HG03457 (cell line): ENCODE results near the gene OSBPL5.
"Not testable (repeated sequence)": the region's sequence is repeated elsewhere in the genome, so short reads cannot be mapped to it uniquely, and the experiment has no call there.

Experiments used
- ATAC-seq: cut with Tn5 transposase; IDR thresholded peaks from one replicate; pipeline ENCODE4 v1.9.1; 2021; ENCODE audit warnings: moderate number of reproducible peaks; ENCODE audit not compliant: unreplicated experiment

Gene OSBPL5

DNA sequence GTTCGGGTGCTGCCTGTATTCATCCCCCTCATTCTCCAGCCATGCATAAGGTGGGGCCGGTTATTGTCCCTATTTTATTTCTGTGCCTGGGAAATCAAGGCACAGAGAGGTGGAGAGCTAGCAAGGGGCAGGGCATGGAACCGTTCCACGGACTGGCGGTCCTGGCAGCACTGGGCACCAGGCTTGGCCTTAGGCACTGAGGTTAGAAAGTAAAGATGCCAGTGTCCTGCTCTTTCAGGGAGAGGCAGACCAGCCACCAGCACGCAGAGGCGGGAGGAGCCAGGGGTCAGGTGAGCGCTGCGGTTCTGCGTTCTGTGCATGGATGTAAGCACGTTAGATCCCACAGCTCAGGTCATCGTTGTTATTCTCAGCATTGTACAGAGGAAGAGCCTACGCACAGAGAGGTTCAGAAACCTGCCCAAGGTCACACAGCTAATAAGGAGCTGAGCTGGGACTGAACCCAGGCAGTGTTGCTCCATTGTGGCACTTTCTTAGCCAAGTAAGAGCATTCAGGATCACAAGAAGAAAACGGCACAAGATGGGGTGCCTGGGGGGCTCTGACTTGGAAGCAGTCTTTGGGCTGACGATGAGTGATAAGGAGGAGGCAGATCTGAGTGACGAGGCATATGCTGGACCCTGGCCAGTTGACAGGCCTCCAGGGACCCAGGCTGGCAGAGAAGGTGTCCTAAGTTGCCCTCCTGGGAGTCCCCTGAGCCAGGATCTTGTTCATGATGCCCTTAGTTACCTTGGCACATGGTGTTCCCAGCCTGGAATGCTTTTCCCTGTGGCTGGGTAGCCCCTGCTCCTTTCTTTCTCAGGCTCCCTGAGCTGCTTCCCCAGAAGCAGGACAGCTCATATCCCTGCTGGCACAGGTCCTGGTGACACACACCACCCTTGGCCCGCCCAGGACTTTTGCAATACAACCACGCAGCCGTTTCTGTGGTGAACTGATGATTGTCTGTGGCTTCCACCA lies 41.1 kb downstream of the OSBPL5 start:
- no peak for ATAC-seq

DNA sequence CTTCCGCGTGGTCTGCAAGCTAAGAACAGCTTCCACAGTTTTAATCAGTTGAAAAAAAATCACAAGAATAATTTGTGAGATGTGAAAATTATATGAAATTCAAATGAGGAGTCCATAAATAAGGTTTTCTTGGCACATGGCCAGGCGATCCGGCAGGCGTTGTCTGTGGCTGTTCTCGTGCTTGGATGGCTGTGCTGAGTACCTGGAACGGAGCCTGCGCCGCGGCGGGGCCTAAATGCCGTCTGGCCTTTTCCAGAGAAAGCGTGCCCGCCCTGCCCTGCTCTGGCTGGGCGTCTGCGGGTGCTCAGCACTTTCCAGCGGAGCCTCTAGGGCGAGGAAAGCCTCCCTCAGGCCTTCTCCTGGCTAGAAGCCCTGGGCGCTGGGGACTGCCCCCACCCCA lies 41.8 kb downstream of the OSBPL5 start:
- ATAC-seq = no peak

DNA sequence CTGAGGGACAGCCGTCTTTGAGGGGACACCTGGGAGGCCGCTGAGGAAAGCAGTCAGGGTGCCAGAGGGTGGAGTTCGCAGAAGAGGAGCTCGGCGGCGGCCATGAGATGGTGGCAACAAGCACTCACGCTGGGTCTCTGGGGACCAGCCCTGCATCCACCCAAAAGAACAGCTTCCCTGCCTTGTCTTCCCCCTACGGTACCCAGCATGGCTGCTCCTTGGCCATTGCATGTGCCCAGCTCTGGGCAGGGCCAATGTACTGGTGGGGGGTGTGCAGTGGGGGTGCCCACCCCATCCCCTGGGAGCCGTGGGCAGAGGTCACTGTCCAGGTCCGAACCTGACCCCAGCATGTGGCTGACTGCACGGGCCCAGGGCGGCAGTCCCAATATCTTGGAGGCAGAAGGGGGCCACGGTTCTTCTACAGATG lies 42.3 kb downstream of the OSBPL5 start:
- no peak for ATAC-seq

DNA sequence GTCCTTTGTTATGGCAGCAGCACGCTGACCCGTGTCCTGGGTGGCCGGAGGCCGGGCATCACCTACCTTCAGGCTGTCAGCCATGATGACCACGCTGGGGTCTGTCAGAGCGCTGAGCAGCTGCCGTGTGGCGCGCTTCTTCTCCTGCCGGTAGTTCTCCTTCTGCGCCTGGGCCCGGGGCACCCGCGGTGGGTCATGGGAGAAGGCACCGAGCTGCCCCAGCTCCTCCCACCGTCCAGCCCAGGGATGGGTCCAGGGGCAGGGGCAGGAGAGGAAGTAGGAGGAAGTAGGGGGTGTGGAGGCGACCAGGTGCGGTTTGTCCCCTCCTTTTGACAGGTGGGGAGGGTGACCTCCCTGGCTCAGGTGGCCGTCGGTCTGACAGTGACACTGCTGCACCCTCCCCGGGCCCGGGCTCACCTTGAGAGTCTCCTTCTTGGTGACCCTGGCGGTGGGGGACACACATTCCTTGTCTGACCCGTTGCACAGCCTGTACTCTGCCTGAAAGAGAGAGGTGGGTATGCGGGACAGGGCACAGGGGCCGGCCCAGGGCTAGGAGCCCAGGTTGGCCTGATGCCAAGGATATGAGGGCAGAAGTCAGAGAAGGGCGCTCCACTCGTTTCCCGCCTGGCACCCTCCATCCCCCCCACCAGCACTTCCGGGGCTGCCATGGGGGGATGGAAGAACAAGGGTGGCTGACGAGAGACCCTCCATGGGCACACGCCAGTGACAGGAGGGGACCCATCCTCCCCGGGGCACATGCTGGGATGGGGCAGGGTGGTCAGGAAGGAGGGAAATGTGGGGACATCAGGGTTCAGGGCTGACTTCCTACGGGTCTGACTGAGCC lies 43.0 kb downstream of the OSBPL5 start:
- ATAC-seq = no peak

DNA sequence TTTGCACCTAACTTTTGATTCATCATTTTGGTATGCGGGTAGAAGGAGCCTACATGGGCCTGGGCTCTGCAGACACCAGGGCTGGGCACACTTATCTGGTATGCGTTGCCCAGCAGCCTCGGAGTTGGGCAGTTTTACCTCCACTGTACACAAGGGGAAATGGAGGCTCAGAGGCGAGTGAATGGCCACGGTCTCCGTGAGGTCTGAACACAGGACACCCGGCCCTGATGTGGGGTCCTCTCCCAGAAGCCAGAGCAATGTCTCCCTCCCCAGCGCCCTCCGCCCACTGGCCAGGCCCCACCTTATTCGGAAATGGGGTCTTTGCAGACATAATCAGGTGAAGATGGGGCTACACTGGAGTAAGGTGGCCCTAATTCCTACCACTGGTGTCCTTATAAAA lies 43.7 kb downstream of the OSBPL5 start:
- ATAC-seq = no peak

DNA sequence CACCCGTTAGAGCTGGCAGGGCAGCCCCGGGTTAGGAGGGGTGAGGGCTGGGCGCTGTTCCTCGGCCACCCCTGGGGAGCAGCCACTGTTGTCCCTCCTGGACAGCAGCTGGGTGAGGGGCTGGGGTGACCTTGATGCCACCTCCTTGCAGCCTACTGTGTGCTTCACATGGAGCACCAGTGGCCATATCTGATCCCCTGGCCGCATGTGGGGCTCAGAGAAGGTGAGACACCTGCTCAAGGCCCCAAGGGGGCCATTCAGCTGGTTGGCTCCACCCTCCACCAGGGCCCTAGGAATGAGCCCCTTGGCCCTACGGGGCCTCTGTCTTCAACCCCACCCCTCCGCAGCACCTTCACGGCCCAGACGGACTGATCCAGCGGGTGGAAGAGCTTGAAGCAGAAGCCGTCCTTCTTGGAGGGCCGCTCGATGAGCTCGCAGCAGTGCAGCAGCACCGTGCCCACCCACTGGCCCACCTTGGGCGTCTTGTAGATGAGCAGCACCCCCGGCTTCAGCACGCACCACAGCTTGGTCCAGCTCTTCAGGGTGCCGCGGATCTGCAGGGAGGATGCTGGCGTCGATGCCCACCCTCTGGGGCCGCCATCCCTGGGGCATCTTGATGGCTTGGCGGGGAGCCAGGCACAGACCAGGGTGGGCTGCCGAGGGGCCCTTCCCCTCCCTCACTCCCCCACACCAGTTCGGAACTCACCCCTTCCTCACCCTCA lies 44.9 kb downstream of the OSBPL5 start:
- ATAC-seq = no peak

DNA sequence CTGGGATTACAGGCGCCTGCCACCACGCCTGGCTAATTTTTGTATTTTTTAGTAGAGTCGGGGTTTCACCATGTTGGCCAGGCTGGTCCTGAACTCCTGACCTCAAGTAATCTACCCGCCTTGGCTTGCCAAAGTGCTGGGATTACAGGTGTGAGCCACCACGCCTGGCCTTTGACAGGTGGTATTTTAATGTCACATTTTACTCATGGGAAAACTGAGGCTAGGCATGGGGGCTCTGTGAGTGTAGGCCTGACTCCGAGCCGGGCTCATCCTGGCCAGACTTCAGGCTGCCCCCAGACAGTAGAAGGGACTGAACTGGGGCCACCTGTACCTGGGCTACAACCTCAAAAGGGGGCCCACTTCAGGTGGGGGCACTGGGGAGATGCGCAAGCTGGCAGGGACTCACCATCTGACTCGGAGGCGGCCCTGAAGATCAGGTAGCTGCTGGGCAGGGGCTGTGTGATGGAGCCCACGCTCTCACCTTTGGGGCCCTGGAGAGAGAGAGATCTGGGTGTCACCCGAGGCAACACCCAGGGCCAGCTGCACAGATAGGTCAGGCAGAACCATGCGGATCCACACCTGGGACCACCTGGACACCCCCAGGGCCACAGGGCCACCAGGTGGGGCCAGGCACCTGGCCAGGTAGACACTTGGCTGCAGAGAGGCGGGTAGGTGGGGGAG lies 45.8 kb downstream of the OSBPL5 start:
- no peak for ATAC-seq

DNA sequence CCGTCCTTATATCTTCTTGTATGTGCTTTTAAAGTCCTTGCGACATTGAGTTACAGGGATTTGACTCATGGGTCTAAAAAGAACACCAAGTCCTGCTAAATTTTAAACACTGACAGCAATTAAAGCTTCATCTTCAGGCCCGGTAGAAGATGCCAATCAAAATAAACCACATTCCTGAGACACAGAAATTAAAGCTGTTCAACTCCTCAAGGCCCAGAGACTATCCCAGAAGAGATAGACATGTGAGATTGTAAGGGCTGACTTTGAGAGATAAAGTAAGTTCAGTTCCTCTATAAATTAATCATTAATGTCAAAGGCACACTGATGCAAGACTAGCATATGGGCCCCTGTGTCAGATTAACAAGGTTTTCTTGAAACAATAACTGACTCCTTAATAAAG lies 49.8 kb downstream of the OSBPL5 start:
- no peak for ATAC-seq

DNA sequence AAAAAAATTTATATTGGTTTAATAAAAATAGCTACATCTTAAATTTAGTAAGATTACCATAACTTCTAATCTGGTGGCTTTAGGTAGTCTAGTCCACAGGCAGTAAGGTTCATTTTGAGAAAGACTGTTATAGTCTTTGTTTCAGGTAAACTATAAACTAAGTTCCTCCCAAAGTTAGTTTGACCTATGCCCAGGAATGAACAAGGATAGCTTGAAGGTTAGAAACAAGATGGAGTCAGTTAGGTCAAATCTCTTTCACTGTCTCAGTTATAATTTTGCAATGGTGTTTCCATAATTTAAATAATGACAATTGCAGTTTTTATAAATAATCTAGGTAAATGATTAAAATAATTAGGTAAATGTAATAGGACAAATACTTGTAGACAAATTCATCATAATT lies 51.4 kb downstream of the OSBPL5 start:
- not testable (repeated sequence) for ATAC-seq

DNA sequence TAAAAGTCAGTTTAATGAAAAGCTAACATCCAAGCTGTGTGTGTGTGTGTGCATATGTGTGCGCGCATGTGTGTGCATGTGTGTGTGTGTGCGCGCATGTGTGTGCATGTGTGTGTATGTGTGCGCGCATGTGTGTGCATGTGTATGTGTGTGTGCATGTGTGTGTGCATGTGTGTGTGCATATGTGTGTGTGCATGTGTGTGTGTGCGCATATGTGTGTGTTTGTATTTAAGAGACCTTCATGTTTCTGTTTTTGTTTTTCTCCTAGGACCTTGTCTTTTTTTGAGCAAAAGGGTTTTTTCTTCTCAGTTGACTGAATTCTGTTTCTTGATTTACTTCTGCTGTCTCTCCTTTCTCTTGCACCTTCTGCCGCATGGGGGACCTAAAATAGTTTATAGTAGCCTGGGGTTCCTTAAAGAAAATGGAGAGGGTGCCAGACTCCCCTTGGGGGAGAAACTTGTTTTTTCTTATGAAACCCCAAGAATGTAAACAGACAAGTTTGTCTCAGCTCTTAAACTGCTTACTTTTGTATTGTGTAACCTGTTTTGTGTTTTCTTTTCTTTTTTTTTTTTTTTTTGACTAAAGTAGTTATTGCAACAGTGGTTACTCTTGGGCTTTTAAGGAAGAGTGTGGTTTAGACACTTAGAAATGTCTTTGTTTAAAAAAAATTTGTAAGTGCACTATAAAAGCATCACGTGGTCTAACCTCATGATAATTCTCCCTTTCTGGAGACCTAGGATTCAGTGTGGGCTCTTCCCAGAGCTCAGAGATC lies 53.0 kb downstream of the OSBPL5 start:
- ATAC-seq = no peak

DNA sequence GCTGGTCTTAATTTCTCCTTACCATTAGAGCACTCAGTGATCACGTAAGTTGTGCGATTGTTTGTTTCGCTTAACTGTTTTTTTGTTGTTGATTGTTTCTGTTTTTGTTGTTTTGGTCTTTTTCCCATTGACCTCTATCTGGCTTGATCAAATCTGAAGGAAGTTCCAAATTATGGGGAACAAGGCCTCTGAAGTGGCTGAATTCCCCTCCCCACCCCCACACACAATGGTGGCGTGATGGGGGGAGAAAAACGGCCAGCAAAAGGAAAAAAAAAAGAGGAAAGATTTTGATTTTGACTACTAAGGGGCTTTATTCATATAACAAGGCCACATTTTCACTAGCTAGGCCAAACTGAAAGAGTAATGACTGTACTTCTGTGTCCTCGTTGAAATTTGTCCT lies 53.6 kb downstream of the OSBPL5 start:
- ATAC-seq = no peak

DNA sequence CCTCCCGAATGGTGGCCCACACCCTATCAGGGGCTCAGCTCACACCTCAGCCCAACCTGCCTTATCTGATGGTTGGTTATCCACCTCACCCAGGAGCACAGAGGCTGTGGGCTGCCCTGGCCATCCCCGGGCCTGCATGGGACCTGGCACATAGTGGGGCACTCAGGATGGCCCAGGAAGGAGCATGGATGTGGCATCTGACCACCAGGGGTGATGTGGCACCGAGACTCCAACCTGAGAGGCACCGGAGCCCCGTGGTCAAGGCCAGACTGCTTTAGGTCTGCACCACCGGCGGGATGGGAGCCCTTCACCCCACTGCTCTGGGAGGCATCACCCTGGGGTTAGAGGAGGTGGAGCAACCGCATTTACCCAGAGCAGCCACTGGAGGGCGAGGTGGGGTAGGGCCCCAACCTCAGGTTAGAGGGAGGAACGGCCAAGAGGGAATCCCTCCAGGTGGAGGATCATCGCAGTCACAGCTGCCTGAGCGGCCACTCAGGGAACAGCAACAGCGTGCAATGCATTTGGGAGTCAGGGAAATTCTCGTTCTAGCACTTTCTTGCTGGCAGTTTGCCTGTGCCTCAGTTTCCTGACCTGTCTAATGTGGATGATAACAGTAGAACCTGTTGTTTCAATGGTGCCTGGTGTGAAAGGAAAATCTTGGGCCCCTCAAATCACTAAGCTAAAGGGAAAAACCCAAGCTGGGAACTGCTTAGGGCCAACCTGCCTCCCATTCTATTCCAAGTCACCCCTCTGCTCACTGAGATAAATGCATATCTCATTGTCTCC lies 55.0 kb downstream of the OSBPL5 start:
- ATAC-seq = no peak

DNA sequence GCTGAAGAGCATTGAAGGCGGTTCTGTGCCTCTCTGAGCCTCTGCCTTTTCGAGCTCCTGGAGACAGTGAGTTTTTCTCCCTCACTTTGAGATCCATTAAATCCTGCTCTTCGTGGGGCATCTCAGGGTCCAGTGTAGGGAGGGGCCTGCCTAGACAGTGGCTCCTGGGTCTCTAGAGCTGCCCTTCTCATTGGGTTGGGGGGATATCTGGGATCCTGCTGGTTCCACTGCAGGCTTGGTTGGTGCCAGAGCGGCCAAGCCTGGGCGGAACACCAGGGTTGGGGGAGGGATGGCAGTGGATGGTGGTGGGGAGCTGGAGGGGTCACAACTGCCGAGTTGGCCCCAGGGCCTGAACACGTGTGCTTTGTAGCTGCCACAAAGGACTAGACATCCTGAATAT lies 55.7 kb downstream of the OSBPL5 start:
- ATAC-seq = no peak

DNA sequence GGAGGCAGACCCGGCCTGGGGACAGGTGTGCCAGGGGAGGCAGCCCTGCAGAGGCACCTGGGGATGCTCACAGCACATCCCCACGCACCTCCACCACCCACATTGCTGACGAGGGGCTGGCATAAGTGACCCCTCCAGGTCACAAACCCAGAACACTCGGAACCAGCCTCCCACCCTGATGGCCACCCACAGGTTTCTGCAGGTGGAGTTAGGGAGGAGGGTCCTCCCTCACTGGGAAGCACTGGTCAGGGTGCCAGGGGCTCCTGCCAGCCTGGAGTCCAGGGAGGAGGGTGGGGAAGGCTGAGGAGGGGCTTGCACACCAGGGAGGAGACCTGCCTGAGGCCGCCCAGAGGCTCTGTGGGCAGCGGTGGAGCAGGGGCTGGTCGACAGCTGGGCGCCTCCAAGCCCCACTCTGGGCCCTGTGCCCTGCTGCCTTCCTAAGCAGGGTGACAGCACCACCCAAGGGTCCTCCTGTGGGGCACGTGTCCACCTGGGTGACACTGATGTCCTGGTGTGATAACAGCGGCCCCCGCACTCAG lies 56.9 kb downstream of the OSBPL5 start:
- no peak for ATAC-seq

DNA sequence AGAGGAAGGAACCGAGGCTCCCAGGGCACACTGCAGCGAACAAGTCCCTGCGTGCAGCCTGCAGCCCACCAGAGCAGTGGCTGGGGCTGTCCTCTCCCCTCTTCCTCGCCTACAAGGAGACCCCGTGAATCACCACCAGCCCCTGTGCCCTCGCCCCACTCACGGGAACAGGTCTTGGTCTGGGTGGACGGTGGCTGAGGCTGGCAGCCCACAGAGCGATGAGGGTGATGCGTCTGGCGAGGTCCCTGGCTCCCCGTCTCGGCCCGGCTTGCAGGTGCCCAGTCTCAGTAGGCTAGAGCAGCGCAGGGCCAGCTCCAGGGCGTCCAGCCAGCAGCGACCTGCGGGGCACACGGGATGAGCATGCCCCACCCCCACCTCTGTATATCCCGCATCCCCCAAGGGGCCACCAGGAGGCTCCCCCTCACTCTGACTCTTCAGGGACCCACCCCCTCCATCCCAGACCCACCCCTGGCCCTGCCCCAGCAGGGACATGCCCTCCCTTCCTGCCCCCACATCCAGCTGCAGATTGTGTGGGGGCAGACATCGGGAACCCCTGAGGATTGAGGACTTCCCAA lies 57.4 kb downstream of the OSBPL5 start:
- ATAC-seq = no peak

DNA sequence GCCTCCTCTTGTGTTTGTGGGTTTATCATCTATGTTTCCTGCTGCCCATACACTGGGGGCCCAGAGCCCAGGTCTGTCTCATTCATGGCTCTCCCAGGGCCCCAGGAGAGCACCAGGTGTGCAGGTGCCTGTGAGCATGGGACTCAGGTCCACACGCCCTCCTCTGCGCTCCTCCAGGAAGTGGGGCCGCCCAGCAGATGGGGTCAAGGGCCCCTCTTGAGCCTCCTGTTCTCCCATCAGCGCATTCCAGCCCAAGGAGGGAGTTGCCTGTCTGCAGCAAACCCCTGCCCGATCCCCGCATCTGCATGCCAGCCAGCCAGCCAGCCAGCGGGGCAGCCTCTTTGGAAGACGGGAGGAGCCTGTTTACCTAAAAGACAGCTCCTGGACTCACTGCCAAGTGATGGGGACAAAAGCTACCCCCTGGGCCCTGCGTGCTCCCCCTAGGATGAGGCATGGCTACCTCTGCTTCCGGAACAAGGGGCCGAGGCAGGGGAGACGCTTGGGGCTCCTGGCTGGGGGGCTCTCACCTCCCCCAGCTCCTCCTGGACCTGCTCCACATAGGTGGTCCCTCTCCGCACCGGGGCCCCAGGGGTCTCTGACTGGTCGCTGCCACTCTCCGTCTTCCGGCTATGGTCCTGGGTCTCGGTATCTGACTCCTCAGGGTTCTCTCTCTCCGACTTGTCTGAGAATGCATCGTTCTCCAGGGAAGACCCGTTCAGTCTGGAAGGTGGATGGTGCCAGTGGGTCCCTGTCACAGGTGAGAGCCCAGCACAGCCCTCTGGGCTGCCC lies 58.2 kb downstream of the OSBPL5 start:
- no peak for ATAC-seq

DNA sequence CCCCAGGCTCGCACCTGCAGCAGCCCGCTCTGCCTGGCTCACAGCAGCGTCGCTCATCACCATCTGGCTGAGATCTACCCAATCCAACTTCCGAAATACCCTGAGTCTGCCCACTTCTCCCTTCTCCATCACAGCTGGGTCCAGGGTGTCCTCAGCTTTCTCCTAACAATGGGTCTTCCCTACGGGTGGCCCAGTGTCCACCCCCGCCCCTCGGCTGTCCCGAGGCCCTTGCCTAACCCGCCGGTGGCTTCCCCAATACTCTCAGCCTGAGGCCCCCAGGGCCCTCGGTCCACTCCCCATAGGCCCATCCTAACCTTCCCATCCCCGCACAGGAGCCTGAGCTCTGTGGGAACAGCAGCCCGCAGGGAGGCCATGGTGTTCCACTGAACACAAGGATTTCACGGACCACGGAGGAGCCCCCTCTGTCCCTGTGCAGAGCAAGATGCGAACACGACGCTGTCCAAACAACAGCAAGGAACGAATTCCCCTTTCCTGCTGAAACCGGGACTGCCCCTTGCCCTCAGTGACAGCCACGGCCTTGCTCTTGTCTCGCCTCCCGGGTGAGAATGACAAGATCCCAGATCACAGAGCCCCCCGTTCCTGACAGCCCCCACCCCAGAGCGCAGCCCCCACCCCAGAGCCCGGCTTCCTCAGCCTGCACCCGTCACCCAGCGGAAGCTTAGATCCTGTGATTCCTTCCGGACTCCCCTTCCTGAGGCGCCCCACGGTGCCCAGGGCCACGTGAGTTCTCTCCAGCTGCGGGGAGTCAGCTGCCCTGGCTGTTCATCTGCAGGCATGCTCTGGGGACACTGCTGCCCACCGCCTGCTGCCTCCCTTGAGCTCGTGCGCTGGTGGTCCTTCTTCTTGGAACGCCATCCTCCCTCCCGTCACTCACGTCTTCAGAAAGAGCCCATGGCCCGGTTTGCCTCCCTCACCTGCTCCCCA lies 59.0 kb downstream of the OSBPL5 start:
- ATAC-seq = no peak
